ENCODE measurements around the gene EFTUD2. TPM values are rescaled to one million over a fixed set of nuclear protein-coding genes. Genes with fewer than 3 reads are reported as not detected.

EFTUD2 gene
- total and polyA plus RNA-seq, 2 of the 8 experiments (the other 6 are each of a cell fraction or from before 2014, with no cell fraction given), result 118 to 195 TPM

- Histone ChIP-seq H2BK5ac (ENCODE audit: low read depth, low read length) (no peak overlapping the region), H2BK20ac (ENCODE audit: low read length) (no peak overlapping the region), H3K23ac (ENCODE audit: insufficient read length) (no peak overlapping the region), H2BK15ac (ENCODE audit: low read length) (no peak overlapping the region), H3K27ac (ENCODE audit: low read depth, low read length) (no peak overlapping the region), H3K23me2 (ENCODE audit: low read depth, low read length) (no peaks in the 10 kb centered on the region), H3K4ac (replicated peaks; ENCODE audit: insufficient read length, low read depth, low read length) (no peak overlapping the region), H2BK120ac (replicated peaks; ENCODE audit: low read depth, low read length) (no peak overlapping the region), H3K79me1 (ENCODE audit: low read depth, low read length) (peaks cover 2% of the 10 kb centered on the region; the same call in 1 of the 2 replicates), H2BK12ac (ENCODE audit: low read depth, low read length) (no peak overlapping the region), H3K36me3 (ENCODE audit: control insufficient read depth in 2 of 4, insufficient read depth in 4 of 4, low read length in 3 of 4) (peaks cover 35 to 79% (median 70%) of the 10 kb centered on the region in 4 experiments), H2AFZ (ENCODE audit: low read length) (no peak overlapping the region), H3K9me3 (ENCODE audit: insufficient read depth in 2 of 2, low read depth in 1 of 2, low read length in 1 of 2) (no peaks in the 10 kb centered on the region), H4K5ac (ENCODE audit: insufficient read length, low read depth, low read length) (no peak overlapping the region), H3K18ac (ENCODE audit: extremely low read depth, low read length) (no peak overlapping the region), H4K20me1 (replicated peaks in 1 of 2; ENCODE audit: control insufficient read depth in 1 of 2, insufficient read depth in 2 of 2, low read length in 2 of 2) (peaks cover 0 to 13% of the 10 kb centered on the region in 2 experiments), H3K79me2 (ENCODE audit: control insufficient read depth in 1 of 2, insufficient read depth in 2 of 2, low read length in 2 of 2) (no peaks in the 10 kb centered on the region), H3K14ac (ENCODE audit: insufficient read length) (no peak overlapping the region), H3K4me2 (ENCODE audit: insufficient read depth in 1 of 2, low read depth in 2 of 2, low read length in 2 of 2) (no peak overlapping the region), H3K4me1 (replicated peaks in 1 of 4; ENCODE audit: control insufficient read depth in 3 of 4, insufficient read depth in 4 of 4, low read length in 3 of 4) (no peaks in the 10 kb centered on the region), H2AK5ac (ENCODE audit: low read depth, low read length) (no peak overlapping the region), H4K8ac (ENCODE audit: extremely low read depth, insufficient read depth, low read length) (no peak overlapping the region), H3K9ac (replicated peaks in 1 of 4; ENCODE audit: extremely low read depth in 1 of 4, low read depth in 3 of 4, low read length in 3 of 4) (no peak overlapping the region), H3K56ac (replicated peaks; ENCODE audit: insufficient read length, low read depth, low read length) (no peak overlapping the region), H4K91ac (replicated peaks; ENCODE audit: insufficient read length, low read length) (no peak overlapping the region), H3K27me3 (replicated peaks in 1 of 4; ENCODE audit: control insufficient read depth in 3 of 4, extremely low read depth in 1 of 4, insufficient read depth in 3 of 4, low read length in 3 of 4) (no peaks in the 10 kb centered on the region), H3K4me3 (ENCODE audit: extremely low read depth in 1 of 4, insufficient read depth in 2 of 4, low read depth in 3 of 4, low read length in 4 of 4) (no peak overlapping the region)
- FAIRE-seq (no peak), DNase-seq (ENCODE audit: low read depth in 1 of 2, low spot score in 2 of 2) (no peak)
- ChIA-PET CTCF (ENCODE audit: partially characterized antibody) (interaction anchor here (1.1 to 3.7 kb wide), 9 partner anchors 8 to 103 kb away, joined by 3 to 19 read pairs (median 5); no protein-coding TSS in a partner anchor), POLR2A (ENCODE audit: partially characterized antibody) (interaction anchor here (2.0 to 2.2 kb wide), 2 partner anchors 10 to 28 kb away, joined by 5 to 6 read pairs; no protein-coding TSS in a partner anchor)
- WGBS, 2 experiments (ENCODE audit: extremely low coverage in 1 of 2, insufficient coverage in 1 of 2, insufficient read length in 1 of 2, insufficient replicate concordance in 2 of 2, low coverage in 1 of 2, low lambda C conversion rate in 2 of 2, missing lambda C conversion rate in 1 of 2), result 98% methylated on average over 5 of the region's 5 CpGs; no CpG with 5 or more reads in 1 of the 2 experiments
- TF ChIP-seq CTCF (IDR thresholded peaks at IDR 0.05; ENCODE audit: control extremely low read depth in 1 of 3, insufficient read depth in 1 of 3, low read depth in 1 of 3, low read length in 3 of 3), result no peak
- no peak for TF ChIP-seq ATF2 (IDR thresholded peaks at IDR 0.05; ENCODE audit: low read length)
- no peak for TF ChIP-seq CTBP2 (IDR thresholded peaks at IDR 0.05; ENCODE audit: borderline replicate concordance, insufficient read depth, insufficient read length, low read length)
- no peak for TF ChIP-seq SUZ12 (IDR thresholded peaks at IDR 0.05; ENCODE audit: low read length)
- no peak for TF ChIP-seq ZNF274 (IDR thresholded peaks at IDR 0.05; ENCODE audit: borderline replicate concordance, extremely low read depth, low read length)
- no peak for TF ChIP-seq RAD21 (IDR thresholded peaks at IDR 0.05 in 1 of 2, conservative IDR thresholded peaks at IDR 0.05 in 1 of 2; ENCODE audit: low read depth in 2 of 2, low read length in 2 of 2)
- TF ChIP-seq RNF2 (IDR thresholded peaks at IDR 0.05; ENCODE audit: borderline replicate concordance, low read depth, low read length, missing control alignments, poor library complexity, severe bottlenecking), result no peak
- no peak for TF ChIP-seq KDM5A (IDR thresholded peaks at IDR 0.05; ENCODE audit: low read length)
Measured at GRCh38 chr17:44931376-44931775, 32.1 kb upstream of the EFTUD2 start.
